DMS 273 treated with DMSO at 0.1 percent for 48 hours (cell line): ENCODE results near the gene PRX.
A peak's percentile ranks its signal among the peaks of the same experiment; 100 is the strongest.
"Not testable (repeated sequence)": the region's sequence is repeated elsewhere in the genome, so short reads cannot be mapped to it uniquely, and the experiment has no call there.

Experiments
- DNase-seq: peaks from one replicate; lab custom pipeline; 2025; lab: John Stamatoyannopoulos, UW

Gene PRX

GRCh38 chr19:40433391-40434216, 20.4 kb upstream of the PRX start:
- DNase-seq, result peak; percentile 41

GRCh38 chr19:40432760-40433159, 19.6 kb upstream of the PRX start:
- not testable (repeated sequence) for DNase-seq

GRCh38 chr19:40431698-40432097, 18.5 kb upstream of the PRX start:
- DNase-seq, result no peak

- DNase-seq, result not testable (repeated sequence)
Measured at GRCh38 chr19:40430242-40430641, 17.1 kb upstream of the PRX start.

GRCh38 chr19:40428197-40428596, 15.0 kb upstream of the PRX start:
- not testable (repeated sequence) for DNase-seq

GRCh38 chr19:40425450-40426287, 12.5 kb upstream of the PRX start, which contains the start of gene SERTAD1:
TSS of gene SERTAD1 (minus strand) at chr19:40425992. CDS start at chr19:40423546, 2,446 bp downstream.
- DNase-seq, result peak; percentile 99

- DNase-seq, result peak; percentile 24
Measured at GRCh38 chr19:40424637-40425449, 11.7 kb upstream of the PRX start.

- no peak for DNase-seq
Measured at GRCh38 chr19:40423938-40424337, 10.8 kb upstream of the PRX start.

GRCh38 chr19:40422748-40423566, 9.8 kb upstream of the PRX start:
- no peak for DNase-seq

- DNase-seq, result no peak
Measured at GRCh38 chr19:40421993-40422747, 9.0 kb upstream of the PRX start.

- DNase-seq, result peak; percentile 76
Measured at GRCh38 chr19:40420766-40421765, 7.9 kb upstream of the PRX start.

GRCh38 chr19:40420451-40420765, 7.2 kb upstream of the PRX start:
- no peak for DNase-seq

GRCh38 chr19:40419780-40420179, 6.6 kb upstream of the PRX start:
- no peak for DNase-seq

- DNase-seq, result peak; percentile 96
Measured at GRCh38 chr19:40419066-40419612, 6.0 kb upstream of the PRX start.

GRCh38 chr19:40418040-40418439, 4.9 kb upstream of the PRX start:
- no peak for DNase-seq

- DNase-seq, result no peak
Measured at GRCh38 chr19:40417643-40417981, 4.4 kb upstream of the PRX start.

- no peak for DNase-seq
Measured at GRCh38 chr19:40416918-40417642, 3.9 kb upstream of the PRX start.

GRCh38 chr19:40415768-40416167, 2.6 kb upstream of the PRX start:
- DNase-seq, result no peak
